Bone marrow (tissue), 2 donors: ENCODE measurements around the gene SLFN12.
A peak's percentile ranks its signal among the peaks of the same experiment; 100 is the strongest.
"Not testable (repeated sequence)": the region's sequence is repeated elsewhere in the genome, so short reads cannot be mapped to it uniquely, and the experiment has no call there.

Source experiments
- DNase-seq, 2 donors: peaks; one replicate each; lab custom pipeline; 2025; lab: John Stamatoyannopoulos, UW

The SLFN12 gene

GRCh38 chr17:35432176-35433074 is at the start of gene SLFN12:
Gene SLFN12 (minus strand): TSS chr17:35432500. CDS start chr17:35423028, 9,472 bp downstream.
- peak in 1 of 2 donors; percentile 26 for DNase-seq

- DNase-seq: no peak
Observed at GRCh38 chr17:35479271-35479670, 47.0 kb upstream of the SLFN12 start.

- no peak for DNase-seq
Observed at GRCh38 chr17:35477248-35477647, 44.9 kb upstream of the SLFN12 start.

- DNase-seq: no peak
Observed at GRCh38 chr17:35476283-35476820, 44.1 kb upstream of the SLFN12 start.

GRCh38 chr17:35468475-35468874 is 36.2 kb upstream of the SLFN12 start:
- no peak for DNase-seq

GRCh38 chr17:35467824-35468223 is 35.5 kb upstream of the SLFN12 start:
- DNase-seq: no peak

- no peak for DNase-seq
Observed at GRCh38 chr17:35460354-35460851, 28.1 kb upstream of the SLFN12 start.

GRCh38 chr17:35454035-35454434 is 21.7 kb upstream of the SLFN12 start:
- not testable (repeated sequence) for DNase-seq

GRCh38 chr17:35453171-35453570 is 20.9 kb upstream of the SLFN12 start:
- no peak for DNase-seq

- DNase-seq: peak in 1 of 2 donors; percentile 14
Observed at GRCh38 chr17:35449371-35449931, 17.2 kb upstream of the SLFN12 start.

GRCh38 chr17:35448899-35449227 is 16.6 kb upstream of the SLFN12 start:
- no peak for DNase-seq

- DNase-seq: peak; percentile 69 to 73
Observed at GRCh38 chr17:35448214-35448898, 16.1 kb upstream of the SLFN12 start, which contains the start of gene SLFN13. Gene SLFN13 (minus strand): TSS chr17:35448766. CDS start chr17:35445680, 3,086 bp downstream.

GRCh38 chr17:35447499-35447898 is 15.2 kb upstream of the SLFN12 start:
- no peak for DNase-seq

GRCh38 chr17:35438433-35438832 is 6.1 kb upstream of the SLFN12 start:
- no peak for DNase-seq

- DNase-seq: peak; percentile 57 to 61
Observed at GRCh38 chr17:35433075-35433894, 985 bp upstream of the SLFN12 start.

GRCh38 chr17:35429702-35430101 is 2.6 kb downstream of the SLFN12 start:
- no peak for DNase-seq

- no peak for DNase-seq
Observed at GRCh38 chr17:35428229-35428628, 4.1 kb downstream of the SLFN12 start.

GRCh38 chr17:35423761-35424160 is 8.5 kb downstream of the SLFN12 start:
- no peak for DNase-seq

- DNase-seq: not testable (repeated sequence)
Observed at GRCh38 chr17:35421069-35421468, 11.2 kb downstream of the SLFN12 start.

- no peak for DNase-seq
Observed at GRCh38 chr17:35416659-35417058, 15.6 kb downstream of the SLFN12 start.

- DNase-seq: not testable (repeated sequence)
Observed at GRCh38 chr17:35414707-35415106, 17.6 kb downstream of the SLFN12 start.
